ENCODE measurements around the gene SLIT1.

GRCh38 chr10:97063983-97064837, 121.5 kb downstream of the SLIT1 start:
- TF ChIP-seq EZH2 (IDR thresholded peaks at IDR 0.05; ENCODE audit: insufficient read depth, poor library complexity, severe bottlenecking), result no peak
- TF ChIP-seq EZH2phosphoT487 (IDR thresholded peaks at IDR 0.05; ENCODE audit: insufficient read depth, low read depth), result no peak

Measured in GM23248 (cell line).